GM10248 (cell line): Measurements from ENCODE around the gene RMND5B.
"Not testable (repeated sequence)": the region's sequence is repeated elsewhere in the genome, so short reads cannot be mapped to it uniquely, and the experiment has no call there.

ENCODE experiments used
- CTCF ChIA-PET: fragments of 300-600 bp; sonication (Branson Sonifier 250); formaldehyde crosslinking; extraction: SDS; loops from one replicate; lab custom pipeline; 2021; ENCODE audit warnings: antibody characterized with exemption; lab: Yijun Ruan, JAX
- POLR2A ChIA-PET: fragments of 350-650 bp; sonication (Branson Sonifier 250); formaldehyde crosslinking; extraction: SDS; loops from one replicate; lab custom pipeline; 2020; ENCODE audit warnings: antibody characterized with exemption; lab: Yijun Ruan, JAX
- DNase-seq: peaks from one replicate; pipeline ENCODE4 v3.0.0; 2012; ENCODE audit errors: extremely low spot score
- CTCF ChIP-seq: IDR thresholded peaks from 2 replicates; pipeline ENCODE4 v1.5.1; 2012; ENCODE audit warnings: mild to moderate bottlenecking, low read depth; ENCODE audit errors: extremely low read depth, missing control alignments, control extremely low read depth

Gene RMND5B

DNA sequence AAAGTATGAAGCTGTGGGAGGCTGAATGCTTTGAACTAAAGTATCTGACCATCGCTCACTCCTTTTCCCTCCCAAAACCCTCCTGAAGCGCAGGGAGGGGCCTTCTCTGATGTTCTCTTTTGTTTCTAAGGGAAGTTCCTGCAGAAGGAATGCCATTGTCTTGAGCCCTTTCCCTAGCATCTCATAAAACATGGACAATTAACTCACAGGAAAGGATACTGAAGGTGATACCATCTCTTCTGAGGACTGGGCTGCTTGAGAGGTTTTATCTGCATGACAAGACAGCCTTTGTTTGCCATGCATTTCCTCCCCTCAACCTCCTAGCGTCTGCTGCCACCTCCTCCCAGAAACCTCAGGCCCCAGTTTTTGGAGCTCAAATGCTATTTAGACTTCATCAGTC lies 4.3 kb upstream of the RMND5B start:
- no peak for TF ChIP-seq CTCF
- DNase-seq: no peak
- CTCF ChIA-PET: interaction anchor here (1.2 to 2.4 kb wide), 3 partner anchors 10 to 51 kb away, joined by 3 to 6 read pairs (median 5); no protein-coding TSS in a partner anchor
- POLR2A ChIA-PET: no interaction called here

GRCh38 chr5:178127300-178128009 lies 3.4 kb upstream of the RMND5B start:
- POLR2A ChIA-PET, DNase-seq: not testable (repeated sequence)
- CTCF ChIA-PET: interaction anchor here (1.0 to 2.2 kb wide), 3 partner anchors 11 to 52 kb away, joined by 3 to 5 read pairs (median 3); no protein-coding TSS in a partner anchor

DNA sequence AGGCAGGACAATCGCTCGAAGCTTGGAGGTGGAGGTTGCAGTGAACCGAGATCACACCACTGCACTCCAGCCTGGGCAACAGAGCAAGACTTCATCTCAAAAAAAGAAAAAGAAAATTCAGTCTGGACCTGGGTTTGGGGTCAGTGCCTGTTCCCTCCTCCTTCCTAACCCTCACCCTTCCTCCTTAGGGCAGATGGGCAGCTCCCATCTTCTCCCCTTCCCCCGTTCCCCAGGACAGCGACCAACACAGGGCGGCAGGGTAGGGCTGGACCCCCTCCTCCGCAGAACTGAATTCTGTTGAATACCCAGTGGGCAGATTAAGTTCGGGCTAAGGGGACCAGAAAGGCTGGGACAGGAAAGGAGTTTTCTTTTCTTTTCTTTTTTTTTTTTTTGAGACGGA lies 1.5 kb upstream of the RMND5B start:
- ChIA-PET CTCF (interaction anchor here (1.7 to 3.1 kb wide), 2 partner anchors 10 to 16 kb away, joined by 4 to 26 read pairs; no protein-coding TSS in a partner anchor), POLR2A (interaction anchor here (1.1 kb wide), 1 partner anchor 75 kb away, joined by 3 read pairs; the partner anchor contains the start of gene HNRNPAB)
- no peak for DNase-seq
- TF ChIP-seq CTCF: no peak

GRCh38 chr5:178130234-178130575 lies 609 bp upstream of the RMND5B start:
- ChIA-PET CTCF (interaction anchor here (0.7 to 3.1 kb wide), 3 partner anchors 11 to 15 kb away, joined by 3 to 26 read pairs (median 4); no protein-coding TSS in a partner anchor), POLR2A (interaction anchor here (0.7 to 1.1 kb wide), 2 partner anchors 12 to 74 kb away, joined by 3 read pairs; partner anchors contain the start of gene HNRNPAB)
- not testable (repeated sequence) for DNase-seq

DNA sequence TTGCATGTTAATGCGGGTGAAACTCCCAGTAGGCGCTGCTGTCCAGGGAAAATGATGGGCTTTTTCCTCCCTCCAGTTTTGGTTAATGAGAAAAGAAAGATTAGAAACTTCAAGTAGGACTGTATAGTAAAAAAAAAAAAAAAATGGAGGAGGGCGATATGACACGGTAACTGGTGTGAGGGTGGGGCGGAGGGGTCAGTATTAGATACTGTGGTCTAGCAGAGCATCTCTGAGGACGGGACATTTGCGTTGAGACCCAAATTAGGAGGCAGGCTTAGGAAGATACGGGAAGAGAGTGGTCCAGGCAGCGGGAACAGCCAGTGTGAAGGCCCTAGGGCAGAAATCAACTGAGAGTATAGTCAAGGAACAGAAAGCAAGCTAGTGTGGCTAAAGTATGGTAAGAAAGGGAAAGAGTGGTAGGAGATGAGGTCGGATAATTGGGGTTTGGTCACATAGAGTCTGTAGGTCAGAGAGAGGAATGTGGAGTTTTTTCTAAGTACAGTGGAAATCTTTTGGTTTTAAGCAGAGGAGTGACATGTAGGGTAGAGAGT lies 707 bp downstream of the RMND5B start:
- DNase-seq: no peak
- ChIA-PET POLR2A (interaction anchor here (0.6 to 1.6 kb wide), 2 partner anchors 48 to 73 kb away, joined by 3 to 4 read pairs; partner anchors contain the start of gene HNRNPAB), CTCF (interaction anchor here (1.1 to 7.7 kb wide), 3 partner anchors 12 to 55 kb away, joined by 3 to 48 read pairs (median 26); no protein-coding TSS in a partner anchor)
- TF ChIP-seq CTCF: no peak

GRCh38 chr5:178136990-178137389 lies 6.2 kb downstream of the RMND5B start:
- ChIA-PET POLR2A (interaction anchor here (0.6 to 1.0 kb wide), 2 partner anchors 16 to 191 kb away, joined by 4 to 6 read pairs; partner anchors contain the start of gene NHP2), CTCF (interaction anchor here (1.0 to 7.7 kb wide), 6 partner anchors 10 to 61 kb away, joined by 3 to 48 read pairs (median 11); partner anchors contain the start of gene NHP2)
- no peak for TF ChIP-seq CTCF
- DNase-seq: no peak

GRCh38 chr5:178137991-178138390 lies 7.2 kb downstream of the RMND5B start:
- no peak for TF ChIP-seq CTCF
- ChIA-PET CTCF (interaction anchor here (2.1 to 7.7 kb wide), 4 partner anchors 9 to 62 kb away, joined by 6 to 48 read pairs (median 23); no protein-coding TSS in a partner anchor), POLR2A (interaction anchor here (1.0 kb wide), 1 partner anchor 15 kb away, joined by 4 read pairs; the partner anchor contains the start of gene NHP2)
- no peak for DNase-seq
